A549 (cell line): ENCODE data around the gene EPB41L2. TPM values are rescaled to one million over a fixed set of nuclear protein-coding genes. Genes with fewer than 3 reads are reported as not detected.

ENCODE experiments used
- ATAC-seq, 2 experiments: fragments of 200-7000 bp in 1 of 2; fragments of >200 bp in 1 of 2; cut with Nextera tagmentation in 1 of 2; cut with Tn5 transposase in 1 of 2; 3 replicates each; pipeline versions ENCODE4 v1.8.0 to v1.9.1; 2018 to 2020; ENCODE audit warnings: mild to moderate bottlenecking in 1 of 2, moderate library complexity in 1 of 2
- CTCF ChIA-PET: fragments of 300-600 bp; sonication (Branson Sonifier 250); formaldehyde crosslinking; extraction: SDS; loops from one replicate; lab custom pipeline; 2021; ENCODE audit warnings: antibody characterized with exemption, inconsistent platforms; lab: Yijun Ruan, JAX
- POLR2A ChIA-PET: fragments of 350-600 bp; formaldehyde crosslinking; extraction: SDS; loops from one replicate; lab custom pipeline; 2021; ENCODE audit warnings: antibody characterized with exemption, inconsistent platforms; lab: Yijun Ruan, JAX
- DNase-seq, 2 experiments: peaks; one replicate each; pipeline versions ENCODE4 v3.0.0 to v3.0.0-alpha.2; 2011 to 2016; ENCODE audit warnings: low read depth in 1 of 2, low spot score in 1 of 2
- FAIRE-seq: peaks from 2 replicates; lab custom pipeline; 2011; peaks lifted over from hg19 to GRCh38; lab: Jason Lieb, UNC
- H3K27ac ChIP-seq, 2 experiments: fragments of >200 bp; sonication (Bioruptor Twin); formaldehyde crosslinking; 3 replicates each; pipeline ENCODE4 v1.5.1; 2016 to 2017
- H3K4me1 ChIP-seq: fragments of >200 bp; sonication (Bioruptor Twin); formaldehyde crosslinking; 3 replicates; pipeline ENCODE4 v1.6.1; 2016
- H3K4me2 ChIP-seq: fragments of >200 bp; sonication (Bioruptor Twin); formaldehyde crosslinking; 3 replicates; pipeline ENCODE4 v1.6.1; 2016
- H3K4me3 ChIP-seq: fragments of >200 bp; sonication (Bioruptor Twin); formaldehyde crosslinking; 3 replicates; pipeline ENCODE4 v1.5.1; 2016
- H3K9me3 ChIP-seq: fragments of >200 bp; sonication (Bioruptor Twin); formaldehyde crosslinking; 3 replicates; pipeline ENCODE4 v1.6.1; 2016
- CEBPB ChIP-seq, 2 experiments: fragments of >200 bp in 1 of 2; sonication (Bioruptor Twin) in 1 of 2; formaldehyde crosslinking in 1 of 2; IDR thresholded peaks; 2 replicates each; pipeline ENCODE4 v1.6.1; 2012 to 2016
- CHD4 ChIP-seq: fragments of 200-600 bp; sonication (generic); IDR thresholded peaks from 2 replicates; pipeline ENCODE4 v1.6.1; 2016; ENCODE audit warnings: antibody characterized with exemption, mild to moderate bottlenecking, borderline replicate concordance
- ESRRA ChIP-seq: fragments of 150-350 bp; IDR thresholded peaks from 2 replicates; pipeline ENCODE4 v1.6.1; 2014; ENCODE audit warnings: mild to moderate bottlenecking, low read length, borderline replicate concordance
- FOSL2 ChIP-seq, 2 experiments: fragments of 450-650 bp in 1 of 2; fragments of >200 bp in 1 of 2; sonication (Bioruptor Twin) in 1 of 2; formaldehyde crosslinking; IDR thresholded peaks; 2 replicates each; pipeline versions ENCODE4 v1.5.0 to v1.6.1; 2016 to 2020; ENCODE audit warnings: mild to moderate bottlenecking in 1 of 2, moderate library complexity in 1 of 2
- FOXS1 ChIP-seq: fragments of 250-450 bp; sonication (Bioruptor Pico); IDR thresholded peaks from 2 replicates; pipeline ENCODE4 v1.5.0; 2020; ENCODE audit warnings: mild to moderate bottlenecking, moderate library complexity
- GATA3 ChIP-seq: IDR thresholded peaks from 2 replicates; pipeline ENCODE4 v1.6.1; 2012; ENCODE audit warnings: borderline replicate concordance
- HEYL ChIP-seq: fragments of 250-450 bp; sonication (Bioruptor Pico); IDR thresholded peaks from 2 replicates; pipeline ENCODE4 v1.8.0; 2021; ENCODE audit warnings: mild to moderate bottlenecking, moderate library complexity
- HOXA7 ChIP-seq: fragments of 250-450 bp; sonication (Bioruptor Pico); IDR thresholded peaks from 2 replicates; pipeline ENCODE4 v1.5.0; 2020; ENCODE audit warnings: mild to moderate bottlenecking, moderate library complexity
- HOXB13 ChIP-seq: fragments of 250-450 bp; sonication (Bioruptor Pico); IDR thresholded peaks from 2 replicates; pipeline ENCODE4 v1.5.0; 2020; ENCODE audit warnings: low read depth, mild to moderate bottlenecking, moderate library complexity
- JUNB ChIP-seq: fragments of >200 bp; sonication (Bioruptor Twin); formaldehyde crosslinking; IDR thresholded peaks from 2 replicates; pipeline ENCODE4 v1.6.1; 2016
- KDM1A ChIP-seq: fragments of 200-600 bp; sonication (generic); IDR thresholded peaks from 2 replicates; pipeline ENCODE4 v1.6.1; 2016; ENCODE audit warnings: low read depth, mild to moderate bottlenecking
- MAFK ChIP-seq: fragments of 450-650 bp; IDR thresholded peaks from 2 replicates; pipeline ENCODE4 v1.6.1; 2014; ENCODE audit not compliant: partially characterized antibody
- MYC ChIP-seq: IDR thresholded peaks from 2 replicates; pipeline ENCODE4 v1.6.1; 2012; ENCODE audit warnings: mild to moderate bottlenecking, inconsistent platforms, low read length, improper control_type of control experiment, borderline replicate concordance
- NPAS2 ChIP-seq: fragments of 250-450 bp; sonication (Bioruptor Pico); IDR thresholded peaks from 2 replicates; pipeline ENCODE4 v1.8.0; 2022; ENCODE audit warnings: mild to moderate bottlenecking, moderate library complexity, borderline replicate concordance
- NR3C1 ChIP-seq: fragments of >200 bp; sonication (Bioruptor Twin); formaldehyde crosslinking; IDR thresholded peaks from 3 replicates; pipeline ENCODE4 v1.6.1; 2017
- POLR2A ChIP-seq: IDR thresholded peaks from 2 replicates; pipeline ENCODE4 v1.6.1; 2012; ENCODE audit warnings: mild to moderate bottlenecking, low read length
- POLR2AphosphoS2 ChIP-seq: conservative IDR thresholded peaks from 2 replicates; pipeline ENCODE4 v1.6.1; 2012; ENCODE audit warnings: low read length, improper control_type of control experiment, inconsistent platforms
- RAD21 ChIP-seq, 2 experiments: fragments of >200 bp in 1 of 2; sonication (Bioruptor Twin) in 1 of 2; formaldehyde crosslinking in 1 of 2; IDR thresholded peaks in 1 of 2; conservative IDR thresholded peaks in 1 of 2; 2 replicates in 1 of 2; 3 replicates in 1 of 2; pipeline ENCODE4 v1.6.1; 2012 to 2018; ENCODE audit warnings: inconsistent platforms in 1 of 2
- RARB ChIP-seq: fragments of 250-450 bp; sonication (Bioruptor Pico); IDR thresholded peaks from 2 replicates; pipeline ENCODE4 v1.8.0; 2021; ENCODE audit warnings: mild to moderate bottlenecking, moderate library complexity
- RCOR1 ChIP-seq: fragments of 150-350 bp; IDR thresholded peaks from 2 replicates; pipeline ENCODE4 v1.6.1; 2014; ENCODE audit warnings: antibody characterized with exemption, low read length, low read depth
- RFX5 ChIP-seq: fragments of 450-650 bp; IDR thresholded peaks from 2 replicates; pipeline ENCODE4 v1.7.1; 2014; ENCODE audit warnings: antibody characterized with exemption, mild to moderate bottlenecking, moderate library complexity
- SREBF2 ChIP-seq: fragments of 450-650 bp; IDR thresholded peaks from 2 replicates; pipeline ENCODE4 v1.6.1; 2014; ENCODE audit warnings: mild to moderate bottlenecking, moderate library complexity
- WGBS: methylation state at CpG from one replicate; pipeline ENCODE4 v1.1.6; 2017; ENCODE audit errors: missing lambda C conversion rate; 5-methylcytosine and 5-hydroxymethylcytosine counted together
- polyA plus RNA-seq, 4 experiments: library from polyadenylated mRNA; depleted of rRNA in 3 of 4; stranded (reverse); fragments of >200 nt; fragmentation: RNase III in 1 of 4; extraction: RNeasy Plus Mini Kit Qiagen cat#74134 plus additional on column Dnase treatment in 1 of 4; gene quantifications; 2 replicates in 3 of 4; 3 replicates in 1 of 4; pipeline ENCODE4 v1.2.3, GENCODE V29; 2011 to 2017
- TF ChIP-seq, protein P1 (sequence below): fragments of 250-450 bp; sonication (Bioruptor Pico); IDR thresholded peaks from 2 replicates; pipeline ENCODE4 v1.5.0; 2020; ENCODE audit warnings: low read depth, mild to moderate bottlenecking, moderate library complexity
- TF ChIP-seq, protein P2 (sequence below): fragments of >200 bp; sonication (Bioruptor Twin); formaldehyde crosslinking; IDR thresholded peaks from 3 replicates; pipeline ENCODE4 v1.6.1; 2016
- TF ChIP-seq, protein P3 (sequence below): fragments of 450-650 bp; IDR thresholded peaks from 2 replicates; pipeline ENCODE4 v1.6.1; 2014; ENCODE audit warnings: antibody characterized with exemption
- TF ChIP-seq, protein P4 (sequence below): fragments of >200 bp; sonication (Bioruptor Twin); formaldehyde crosslinking; IDR thresholded peaks from 3 replicates; pipeline ENCODE4 v1.5.1; 2016
- TF ChIP-seq, protein P5 (sequence below): IDR thresholded peaks from 2 replicates; pipeline ENCODE4 v1.6.1; 2012
- TF ChIP-seq, protein P6 (sequence below): fragments of 250-450 bp; sonication (Bioruptor Pico); IDR thresholded peaks from 2 replicates; pipeline ENCODE4 v1.5.0; 2021; ENCODE audit warnings: mild to moderate bottlenecking, moderate library complexity, borderline replicate concordance

EPB41L2 gene
- polyA plus RNA-seq, 2 of the 4 experiments (the other 2 are of a cell fraction), result 42.9 to 50.3 TPM

DNA sequence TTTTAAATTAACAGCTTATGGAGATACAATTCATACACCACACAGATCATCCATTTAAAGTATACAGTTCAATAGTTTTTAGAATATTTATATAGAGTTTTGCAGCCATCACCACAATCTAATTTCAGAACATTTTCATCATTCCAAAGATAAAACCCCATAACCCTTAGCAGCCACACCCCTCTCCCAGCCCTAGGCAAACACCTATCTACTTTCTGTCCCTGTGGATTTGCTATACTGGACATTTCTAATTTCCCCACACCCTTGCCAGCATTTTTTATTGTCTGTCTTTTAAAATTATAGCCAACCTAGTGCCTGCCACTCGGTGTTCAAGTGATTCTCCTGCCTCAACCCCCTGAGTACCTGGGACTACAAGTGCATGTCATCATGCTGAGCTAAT, 49.2 kb upstream of the EPB41L2 start (continued):
- TF ChIP-seq, protein P1, sequence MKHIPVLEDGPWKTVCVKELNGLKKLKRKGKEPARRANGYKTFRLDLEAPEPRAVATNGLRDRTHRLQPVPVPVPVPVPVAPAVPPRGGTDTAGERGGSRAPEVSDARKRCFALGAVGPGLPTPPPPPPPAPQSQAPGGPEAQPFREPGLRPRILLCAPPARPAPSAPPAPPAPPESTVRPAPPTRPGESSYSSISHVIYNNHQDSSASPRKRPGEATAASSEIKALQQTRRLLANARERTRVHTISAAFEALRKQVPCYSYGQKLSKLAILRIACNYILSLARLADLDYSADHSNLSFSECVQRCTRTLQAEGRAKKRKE (CRISPR knock-in tag), result no peak
- TF ChIP-seq NPAS2 (CRISPR knock-in tag) (no peak), ESRRA (no peak), RAD21 (conservative IDR thresholded peaks at IDR 0.05 in 1 of 2, IDR thresholded peaks at IDR 0.05 in 1 of 2) (no peak)

DNA sequence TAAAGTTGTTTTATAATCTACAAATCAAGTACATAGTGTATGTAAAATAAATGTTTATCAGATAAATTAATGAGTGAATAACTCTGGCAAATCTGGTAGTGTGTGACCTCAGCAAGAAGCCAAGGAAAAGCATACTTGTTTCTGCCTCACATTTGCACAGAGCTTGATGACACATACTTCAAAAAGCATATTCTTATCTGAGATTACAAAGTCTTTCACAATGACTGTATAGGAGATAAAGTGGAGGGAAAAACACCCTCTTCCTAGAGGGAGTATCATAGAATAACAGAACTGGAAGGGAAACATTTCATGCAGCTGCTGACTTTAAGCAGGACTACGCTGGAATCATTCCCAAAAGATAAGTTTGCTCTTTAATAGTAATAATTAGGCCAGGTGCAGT, 44.1 kb upstream of the EPB41L2 start:
- H3K9me3 ChIP-seq, result no peaks in the 10 kb centered on the region
- TF ChIP-seq GATA3 (peak; percentile 75; the same call in 1 of the 2 replicates), NPAS2 (CRISPR knock-in tag) (no peak), RFX5 (no peak), KDM1A (no peak), CEBPB (IDR thresholded peaks at IDR 0.05) (peak; percentile 58 to 75; a peak in 3 of 4 replicates), NR3C1 (no peak), CHD4 (no peak), RARB (CRISPR knock-in tag) (no peak), MYC (no peak), HEYL (no peak), HOXA7 (CRISPR knock-in tag) (no peak), ESRRA (no peak), FOSL2 (IDR thresholded peaks at IDR 0.05) (no peak), FOSL2 (CRISPR knock-in tag; IDR thresholded peaks at IDR 0.05) (peak; percentile 54; the same call in 1 of the 2 replicates), SREBF2 (no peak), POLR2AphosphoS2 (no peak), MAFK (no peak), RCOR1 (no peak), HOXB13 (no peak), FOXS1 (CRISPR knock-in tag) (no peak), POLR2A (no peak), JUNB (peak; percentile 43; the same call in 1 of the 2 replicates), RAD21 (conservative IDR thresholded peaks at IDR 0.05 in 1 of 2, IDR thresholded peaks at IDR 0.05 in 1 of 2) (peak in 1 of 2 experiments; percentile 5; a peak in 1 of 5 replicates)
- TF ChIP-seq, protein P2, sequence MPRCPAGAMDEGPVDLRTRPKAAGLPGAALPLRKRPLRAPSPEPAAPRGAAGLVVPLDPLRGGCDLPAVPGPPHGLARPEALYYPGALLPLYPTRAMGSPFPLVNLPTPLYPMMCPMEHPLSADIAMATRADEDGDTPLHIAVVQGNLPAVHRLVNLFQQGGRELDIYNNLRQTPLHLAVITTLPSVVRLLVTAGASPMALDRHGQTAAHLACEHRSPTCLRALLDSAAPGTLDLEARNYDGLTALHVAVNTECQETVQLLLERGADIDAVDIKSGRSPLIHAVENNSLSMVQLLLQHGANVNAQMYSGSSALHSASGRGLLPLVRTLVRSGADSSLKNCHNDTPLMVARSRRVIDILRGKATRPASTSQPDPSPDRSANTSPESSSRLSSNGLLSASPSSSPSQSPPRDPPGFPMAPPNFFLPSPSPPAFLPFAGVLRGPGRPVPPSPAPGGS, result no peak
- TF ChIP-seq, protein P3, sequence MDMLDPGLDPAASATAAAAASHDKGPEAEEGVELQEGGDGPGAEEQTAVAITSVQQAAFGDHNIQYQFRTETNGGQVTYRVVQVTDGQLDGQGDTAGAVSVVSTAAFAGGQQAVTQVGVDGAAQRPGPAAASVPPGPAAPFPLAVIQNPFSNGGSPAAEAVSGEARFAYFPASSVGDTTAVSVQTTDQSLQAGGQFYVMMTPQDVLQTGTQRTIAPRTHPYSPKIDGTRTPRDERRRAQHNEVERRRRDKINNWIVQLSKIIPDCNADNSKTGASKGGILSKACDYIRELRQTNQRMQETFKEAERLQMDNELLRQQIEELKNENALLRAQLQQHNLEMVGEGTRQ, result no peak
- TF ChIP-seq, protein P4, sequence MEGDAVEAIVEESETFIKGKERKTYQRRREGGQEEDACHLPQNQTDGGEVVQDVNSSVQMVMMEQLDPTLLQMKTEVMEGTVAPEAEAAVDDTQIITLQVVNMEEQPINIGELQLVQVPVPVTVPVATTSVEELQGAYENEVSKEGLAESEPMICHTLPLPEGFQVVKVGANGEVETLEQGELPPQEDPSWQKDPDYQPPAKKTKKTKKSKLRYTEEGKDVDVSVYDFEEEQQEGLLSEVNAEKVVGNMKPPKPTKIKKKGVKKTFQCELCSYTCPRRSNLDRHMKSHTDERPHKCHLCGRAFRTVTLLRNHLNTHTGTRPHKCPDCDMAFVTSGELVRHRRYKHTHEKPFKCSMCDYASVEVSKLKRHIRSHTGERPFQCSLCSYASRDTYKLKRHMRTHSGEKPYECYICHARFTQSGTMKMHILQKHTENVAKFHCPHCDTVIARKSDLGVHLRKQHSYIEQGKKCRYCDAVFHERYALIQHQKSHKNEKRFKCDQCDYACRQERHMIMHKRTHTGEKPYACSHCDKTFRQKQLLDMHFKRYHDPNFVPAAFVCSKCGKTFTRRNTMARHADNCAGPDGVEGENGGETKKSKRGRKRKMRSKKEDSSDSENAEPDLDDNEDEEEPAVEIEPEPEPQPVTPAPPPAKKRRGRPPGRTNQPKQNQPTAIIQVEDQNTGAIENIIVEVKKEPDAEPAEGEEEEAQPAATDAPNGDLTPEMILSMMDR, result no peak
- TF ChIP-seq, protein P5, sequence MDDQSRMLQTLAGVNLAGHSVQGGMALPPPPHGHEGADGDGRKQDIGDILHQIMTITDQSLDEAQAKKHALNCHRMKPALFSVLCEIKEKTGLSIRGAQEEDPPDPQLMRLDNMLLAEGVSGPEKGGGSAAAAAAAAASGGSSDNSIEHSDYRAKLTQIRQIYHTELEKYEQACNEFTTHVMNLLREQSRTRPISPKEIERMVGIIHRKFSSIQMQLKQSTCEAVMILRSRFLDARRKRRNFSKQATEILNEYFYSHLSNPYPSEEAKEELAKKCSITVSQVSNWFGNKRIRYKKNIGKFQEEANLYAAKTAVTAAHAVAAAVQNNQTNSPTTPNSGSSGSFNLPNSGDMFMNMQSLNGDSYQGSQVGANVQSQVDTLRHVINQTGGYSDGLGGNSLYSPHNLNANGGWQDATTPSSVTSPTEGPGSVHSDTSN, result no peak
- TF ChIP-seq, protein P6, sequence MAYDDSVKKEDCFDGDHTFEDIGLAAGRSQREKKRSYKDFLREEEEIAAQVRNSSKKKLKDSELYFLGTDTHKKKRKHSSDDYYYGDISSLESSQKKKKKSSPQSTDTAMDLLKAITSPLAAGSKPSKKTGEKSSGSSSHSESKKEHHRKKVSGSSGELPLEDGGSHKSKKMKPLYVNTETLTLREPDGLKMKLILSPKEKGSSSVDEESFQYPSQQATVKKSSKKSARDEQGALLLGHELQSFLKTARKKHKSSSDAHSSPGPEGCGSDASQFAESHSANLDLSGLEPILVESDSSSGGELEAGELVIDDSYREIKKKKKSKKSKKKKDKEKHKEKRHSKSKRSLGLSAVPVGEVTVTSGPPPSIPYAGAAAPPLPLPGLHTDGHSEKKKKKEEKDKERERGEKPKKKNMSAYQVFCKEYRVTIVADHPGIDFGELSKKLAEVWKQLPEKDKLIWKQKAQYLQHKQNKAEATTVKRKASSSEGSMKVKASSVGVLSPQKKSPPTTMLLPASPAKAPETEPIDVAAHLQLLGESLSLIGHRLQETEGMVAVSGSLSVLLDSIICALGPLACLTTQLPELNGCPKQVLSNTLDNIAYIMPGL (CRISPR knock-in tag), result no peak
- ATAC-seq (peak; percentile 87 to 88), DNase-seq (peak; percentile 26 to 48), FAIRE-seq (no peak)
- ChIA-PET CTCF (interaction anchor here (0.9 to 1.9 kb wide), 2 partner anchors 10 to 218 kb away, joined by 3 to 5 read pairs; no protein-coding TSS in a partner anchor), POLR2A (interaction anchor here (1.0 kb wide), 1 partner anchor 28 kb away, joined by 4 read pairs; the partner anchor contains the start of gene AKAP7)
- H3K4me3 ChIP-seq, result no peak overlapping the region
- peak overlapping the region; percentile 43 to 75 for H3K27ac ChIP-seq
- 31% methylated on average over 1 of the region's 1 CpG for WGBS
- H3K4me2 ChIP-seq, result peak overlapping the region; percentile 64
- H3K4me1 ChIP-seq, result peaks cover 33% of the 10 kb centered on the region
